ENCODE measurements around the gene ATXN1.
A peak's percentile ranks its signal among the peaks of the same experiment; 100 is the strongest.

ATXN1 gene

DNA sequence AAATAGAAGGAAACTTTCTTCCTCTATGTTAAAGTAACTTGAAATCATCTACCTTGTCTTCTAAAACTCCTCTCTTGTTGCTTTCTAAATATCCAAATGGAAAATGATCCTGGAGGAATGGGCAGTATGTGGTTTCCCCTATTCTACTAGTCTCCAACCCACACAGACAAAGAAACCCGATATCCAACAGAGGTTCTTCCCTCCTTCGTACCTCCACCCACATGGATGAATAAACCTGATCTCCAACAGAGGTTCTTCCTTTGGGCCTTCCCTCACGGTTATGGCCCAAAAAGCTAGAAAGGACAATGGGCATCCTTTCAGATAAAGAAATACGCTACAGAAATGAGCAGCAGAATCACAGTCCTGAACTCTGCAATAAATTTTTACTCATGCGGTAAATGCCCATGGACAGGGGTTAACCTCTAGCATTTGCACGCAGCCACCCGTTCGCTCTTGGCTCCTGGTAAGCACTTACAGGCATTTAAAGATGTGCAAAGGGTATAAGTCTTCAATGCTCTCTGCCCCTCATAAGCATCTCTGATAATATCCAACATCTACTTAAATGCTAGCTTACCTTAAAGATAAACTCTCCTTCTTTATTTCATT lies 392.0 kb downstream of the ATXN1 start:
- Histone ChIP-seq H3K36me3 (ENCODE audit: control insufficient read depth, low read length) (peaks cover 3% of the 10 kb centered on the region), H3K9me2 (replicated peaks; ENCODE audit: control insufficient read depth, low read length) (no peaks in the 10 kb centered on the region), H3K4me3 (ENCODE audit: low read length) (no peak overlapping the region), H3K4me2 (ENCODE audit: low read length) (no peak overlapping the region), H3K27ac (ENCODE audit: low read depth, low read length) (no peak overlapping the region), H3K27me3 (ENCODE audit: control insufficient read depth, low read length) (no peaks in the 10 kb centered on the region), H3K9me3 (ENCODE audit: control insufficient read depth, insufficient read depth, low read length) (peaks cover 4% of the 10 kb centered on the region; the same call in 1 of the 2 replicates), H3F3A (ENCODE audit: control insufficient read depth, insufficient read depth) (0 out of 2 replicates have a peak, but pooled peaks cover 3% of the 10 kb centered on the region), H3K79me2 (ENCODE audit: control insufficient read depth, low read length) (no peaks in the 10 kb centered on the region), H3K4me1 (ENCODE audit: control insufficient read depth, low read length) (peaks cover 79% of the 10 kb centered on the region), H4K20me1 (ENCODE audit: control insufficient read depth, insufficient read depth, low read depth, low read length) (no peaks in the 10 kb centered on the region)
- TF ChIP-seq EZH2phosphoT487 (IDR thresholded peaks at IDR 0.05; ENCODE audit: borderline replicate concordance, low read length) (no peak), CTCF (IDR thresholded peaks at IDR 0.05; ENCODE audit: low read depth, low read length, poor library complexity, severe bottlenecking) (no peak)

DNA sequence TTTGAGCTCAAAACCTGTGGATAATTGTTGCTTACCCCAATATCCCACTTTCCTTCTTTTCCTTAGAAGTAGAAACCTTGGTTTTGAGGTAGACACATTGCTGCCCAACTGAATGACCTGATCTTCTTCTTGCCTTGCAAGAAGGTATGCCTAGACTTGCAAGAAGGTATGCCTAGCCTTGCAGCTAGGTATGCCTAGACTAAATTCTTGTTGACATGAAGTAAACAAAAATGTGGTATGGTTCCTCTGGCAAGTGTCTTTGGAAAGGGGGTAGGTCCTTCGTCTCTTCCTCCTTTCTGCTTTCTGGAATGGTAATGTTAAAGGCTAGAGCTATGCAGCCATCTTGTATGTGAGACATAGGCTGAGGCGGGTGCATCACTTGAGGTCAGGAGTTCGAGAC lies 393.7 kb downstream of the ATXN1 start:
- Histone ChIP-seq H3K27ac (ENCODE audit: low read depth, low read length) (no peak overlapping the region), H3K4me1 (ENCODE audit: control insufficient read depth, low read length) (peaks cover 64% of the 10 kb centered on the region), H4K20me1 (ENCODE audit: control insufficient read depth, insufficient read depth, low read depth, low read length) (no peaks in the 10 kb centered on the region)

GRCh38 chr6:16363749-16364148 lies 397.5 kb downstream of the ATXN1 start:
- no peaks in the 10 kb centered on the region for H3K79me2 ChIP-seq (ENCODE audit: control insufficient read depth, low read length)
- H3K4me2 ChIP-seq (ENCODE audit: low read length): no peak overlapping the region
- peaks cover 26% of the 10 kb centered on the region for H3K4me1 ChIP-seq (ENCODE audit: control insufficient read depth, low read length)
- no peak overlapping the region for H3K4me3 ChIP-seq (ENCODE audit: low read length)
- no peak for TF ChIP-seq EZH2phosphoT487 (IDR thresholded peaks at IDR 0.05; ENCODE audit: borderline replicate concordance, low read length)
- TF ChIP-seq CTCF (IDR thresholded peaks at IDR 0.05; ENCODE audit: low read depth, low read length, poor library complexity, severe bottlenecking): no peak
- no peaks in the 10 kb centered on the region for H3K27me3 ChIP-seq (ENCODE audit: control insufficient read depth, low read length)
- H3K9me3 ChIP-seq (ENCODE audit: control insufficient read depth, insufficient read depth, low read length): no peaks in the 10 kb centered on the region
- no peaks in the 10 kb centered on the region for H4K20me1 ChIP-seq (ENCODE audit: control insufficient read depth, insufficient read depth, low read depth, low read length)
- H3K27ac ChIP-seq (ENCODE audit: low read depth, low read length): no peak overlapping the region
- no peaks in the 10 kb centered on the region for H3K9me2 ChIP-seq (replicated peaks; ENCODE audit: control insufficient read depth, low read length)
- no peaks in the 10 kb centered on the region for H3F3A ChIP-seq (ENCODE audit: control insufficient read depth, insufficient read depth)
- no peaks in the 10 kb centered on the region for H3K36me3 ChIP-seq (ENCODE audit: control insufficient read depth, low read length)

More for the DNA sequence above, 393.7 kb downstream of the ATXN1 start:
- Histone ChIP-seq H3K9me2 (replicated peaks; ENCODE audit: control insufficient read depth, low read length) (no peaks in the 10 kb centered on the region), H3K27me3 (ENCODE audit: control insufficient read depth, low read length) (no peaks in the 10 kb centered on the region), H3K9me3 (ENCODE audit: control insufficient read depth, insufficient read depth, low read length) (no peaks in the 10 kb centered on the region), H3K36me3 (ENCODE audit: control insufficient read depth, low read length) (no peaks in the 10 kb centered on the region; the same call in 1 of the 2 replicates), H3K79me2 (ENCODE audit: control insufficient read depth, low read length) (no peaks in the 10 kb centered on the region), H3F3A (ENCODE audit: control insufficient read depth, insufficient read depth) (0 out of 2 replicates have a peak, but pooled peaks cover 2% of the 10 kb centered on the region), H3K4me2 (ENCODE audit: low read length) (peak overlapping the region; percentile 2; the same call in 1 of the 2 replicates), H3K4me3 (ENCODE audit: low read length) (no peak overlapping the region)
- TF ChIP-seq EZH2phosphoT487 (IDR thresholded peaks at IDR 0.05; ENCODE audit: borderline replicate concordance, low read length): no peak

DNA sequence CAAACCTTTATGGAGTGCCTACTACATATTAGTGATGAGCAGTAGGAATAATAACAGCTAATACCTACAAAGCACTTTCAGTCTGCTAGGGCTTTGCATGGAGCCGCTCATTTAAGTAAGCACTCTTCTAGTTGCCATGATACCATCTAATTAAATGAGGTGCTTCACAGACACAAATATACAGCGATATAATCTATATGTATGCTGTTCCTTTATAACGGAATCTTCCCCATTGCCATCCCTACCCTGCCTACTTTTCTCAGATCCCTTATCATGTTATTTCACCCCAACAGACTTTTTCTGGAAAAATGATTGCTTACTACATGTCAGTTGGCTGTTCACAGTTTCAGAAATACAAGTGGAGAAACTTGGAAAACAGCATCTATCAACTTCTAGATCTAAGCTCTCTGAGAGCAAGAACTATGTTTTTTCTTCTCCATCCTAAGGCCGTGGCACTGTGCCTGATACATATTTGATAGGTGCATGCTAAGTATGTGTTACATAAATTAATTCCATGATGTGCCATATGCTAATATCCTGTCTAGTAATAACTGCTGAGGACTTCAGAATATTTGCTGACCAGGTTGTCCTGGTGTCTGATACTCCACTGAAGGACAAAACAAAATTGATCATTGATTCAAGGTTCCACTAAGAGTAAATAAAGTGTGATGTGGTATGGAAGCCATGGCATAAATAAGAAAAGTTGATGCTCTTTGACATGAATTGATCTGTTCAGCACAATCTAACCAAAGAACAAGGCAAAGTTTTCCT lies 398.3 kb downstream of the ATXN1 start:
- H3K79me2 ChIP-seq (ENCODE audit: control insufficient read depth, low read length): no peaks in the 10 kb centered on the region
- H3K9me2 ChIP-seq (replicated peaks; ENCODE audit: control insufficient read depth, low read length): no peaks in the 10 kb centered on the region
- no peaks in the 10 kb centered on the region for H3F3A ChIP-seq (ENCODE audit: control insufficient read depth, insufficient read depth)
- peaks cover 19% of the 10 kb centered on the region for H3K4me1 ChIP-seq (ENCODE audit: control insufficient read depth, low read length)
- no peaks in the 10 kb centered on the region for H3K36me3 ChIP-seq (ENCODE audit: control insufficient read depth, low read length)
- H3K4me3 ChIP-seq (ENCODE audit: low read length): no peak overlapping the region
- no peaks in the 10 kb centered on the region for H3K27me3 ChIP-seq (ENCODE audit: control insufficient read depth, low read length)
- TF ChIP-seq CTCF (IDR thresholded peaks at IDR 0.05; ENCODE audit: low read depth, low read length, poor library complexity, severe bottlenecking) (no peak), EZH2phosphoT487 (IDR thresholded peaks at IDR 0.05; ENCODE audit: borderline replicate concordance, low read length) (no peak)
- H3K4me2 ChIP-seq (ENCODE audit: low read length): no peak overlapping the region
- H4K20me1 ChIP-seq (ENCODE audit: control insufficient read depth, insufficient read depth, low read depth, low read length): no peaks in the 10 kb centered on the region
- H3K9me3 ChIP-seq (ENCODE audit: control insufficient read depth, insufficient read depth, low read length): no peaks in the 10 kb centered on the region
- H3K27ac ChIP-seq (ENCODE audit: low read depth, low read length): no peak overlapping the region
